HCEC 1CT (cell line): ENCODE results near the gene BANK1.
A peak's percentile ranks its signal among the peaks of the same experiment; 100 is the strongest.

Source experiments
- DNase-seq: peaks from one replicate; pipeline ENCODE4 v3.0.0-alpha.2; 2017

BANK1 gene

DNA sequence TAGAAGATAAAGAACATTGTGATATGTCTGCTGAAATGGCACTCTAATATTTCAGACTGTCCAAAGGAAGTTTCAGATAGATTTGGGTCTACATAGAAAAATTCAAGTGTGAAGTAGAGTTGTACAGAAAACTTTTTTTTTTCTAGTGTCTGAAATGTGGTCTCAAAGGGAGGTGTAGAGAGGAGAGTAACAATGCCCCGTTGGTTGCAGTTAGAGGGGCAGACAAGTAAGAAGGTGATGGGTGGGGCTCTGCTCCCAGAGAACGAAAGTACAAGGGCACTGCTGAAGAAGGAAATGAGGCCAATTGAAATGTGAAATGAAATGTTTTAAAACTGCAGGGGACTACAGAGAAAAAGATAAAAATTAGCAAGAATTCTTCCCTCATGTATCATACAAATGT lies 177.8 kb downstream of the BANK1 start:
- DNase-seq: no peak

DNA sequence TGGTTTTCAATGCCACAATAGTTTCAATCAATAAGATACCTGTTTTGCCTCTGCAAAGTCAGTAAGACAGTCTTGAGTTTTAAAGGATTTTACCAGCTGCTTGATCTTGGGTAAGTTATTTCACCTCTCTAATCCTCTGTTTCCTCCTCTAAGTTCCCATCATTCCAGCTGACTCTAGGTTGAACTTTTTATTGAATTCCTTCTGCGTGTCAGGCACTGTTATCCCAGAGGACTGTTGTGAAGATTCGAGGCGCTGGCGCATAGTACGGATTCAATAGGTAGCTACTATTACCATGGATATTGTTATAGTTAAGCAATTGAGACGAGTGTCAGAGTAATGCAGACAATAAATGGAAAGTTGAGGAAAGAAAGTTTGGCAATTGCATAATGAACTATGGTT lies 179.4 kb downstream of the BANK1 start:
- DNase-seq: no peak

DNA sequence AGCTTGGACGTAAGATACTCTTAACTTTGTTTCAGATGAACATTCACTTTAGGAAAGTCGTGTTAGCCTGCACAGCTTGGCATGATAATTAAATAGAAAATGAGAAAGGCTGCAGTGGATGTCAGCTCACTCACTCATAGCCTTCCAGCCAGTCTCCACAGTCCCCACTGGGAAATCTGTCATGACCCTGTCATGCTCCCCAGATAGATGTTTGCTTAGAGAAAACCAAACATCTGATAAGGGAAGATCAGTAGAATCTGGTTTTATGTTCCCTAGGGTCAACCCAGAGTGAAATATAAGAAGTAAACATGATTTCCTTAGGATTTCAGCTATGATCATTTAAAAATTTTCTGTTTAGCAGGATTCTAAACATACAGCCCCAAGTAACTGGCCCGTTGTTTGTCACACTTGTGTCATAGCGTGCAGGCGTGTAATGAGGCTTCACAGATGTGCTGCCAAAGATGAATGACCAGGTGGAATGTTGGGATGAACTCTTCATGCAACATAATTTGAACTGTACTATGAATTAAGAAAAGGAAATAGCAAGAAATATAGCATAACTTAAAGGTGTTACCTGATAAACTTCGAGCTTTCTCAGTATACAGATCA lies 180.1 kb downstream of the BANK1 start:
- DNase-seq: no peak

DNA sequence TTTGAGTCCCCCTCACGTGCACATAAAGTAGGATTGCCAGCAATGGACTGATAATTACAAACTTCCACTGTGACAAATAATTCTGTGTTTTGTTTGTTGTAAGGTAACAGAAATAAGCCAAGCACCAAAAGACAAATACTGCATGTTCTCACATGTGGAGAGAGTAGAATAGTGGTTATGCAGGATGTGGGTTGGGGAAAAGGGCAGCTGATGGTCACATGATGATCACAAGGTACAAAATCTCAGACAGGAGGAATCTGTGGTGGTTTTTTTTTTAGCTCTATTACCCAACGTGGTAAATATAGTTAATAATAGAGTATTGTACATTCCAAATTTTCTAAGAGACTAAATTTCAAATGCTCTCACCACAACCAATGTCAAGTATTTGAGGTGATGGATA lies 182.3 kb downstream of the BANK1 start:
- DNase-seq: peak; percentile 7

DNA sequence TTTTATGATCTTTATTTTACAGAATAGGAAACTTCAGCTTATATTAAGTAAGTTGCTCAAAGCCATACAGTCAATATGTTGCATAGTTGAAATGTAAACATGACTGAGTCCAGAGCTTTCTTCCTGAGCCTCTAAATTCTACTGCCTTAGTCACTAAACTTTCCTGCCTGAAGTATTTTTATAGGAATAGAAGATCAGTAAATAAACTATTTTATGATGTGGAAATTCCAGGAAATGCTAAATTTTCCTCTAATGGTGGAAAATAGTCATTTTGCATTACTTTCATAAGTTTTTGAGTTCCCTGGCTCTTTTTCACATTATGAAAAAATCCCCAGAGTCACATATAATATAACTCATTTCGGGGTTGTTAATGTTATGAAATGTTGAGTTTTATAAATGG lies 182.8 kb downstream of the BANK1 start:
- peak; percentile 18 for DNase-seq

DNA sequence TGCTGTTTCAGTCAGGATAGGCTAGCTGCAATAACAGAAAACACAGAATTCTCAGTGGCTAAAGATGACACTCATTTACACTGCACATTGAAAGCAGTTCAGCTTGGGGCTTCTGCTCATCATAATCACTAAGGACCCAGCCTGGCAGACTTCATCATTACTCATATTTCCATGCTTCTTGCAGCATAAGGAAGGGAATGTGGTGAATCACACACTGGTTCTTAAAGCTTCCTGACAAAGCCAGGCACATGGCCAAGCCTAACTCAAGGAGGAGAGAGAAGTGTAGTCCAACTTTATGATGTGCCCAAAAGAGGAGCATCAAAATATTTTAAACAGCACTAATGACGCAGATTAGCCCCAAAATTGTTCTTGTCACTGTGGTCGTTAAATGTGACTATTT lies 186.5 kb downstream of the BANK1 start:
- DNase-seq: peak; percentile 84

DNA sequence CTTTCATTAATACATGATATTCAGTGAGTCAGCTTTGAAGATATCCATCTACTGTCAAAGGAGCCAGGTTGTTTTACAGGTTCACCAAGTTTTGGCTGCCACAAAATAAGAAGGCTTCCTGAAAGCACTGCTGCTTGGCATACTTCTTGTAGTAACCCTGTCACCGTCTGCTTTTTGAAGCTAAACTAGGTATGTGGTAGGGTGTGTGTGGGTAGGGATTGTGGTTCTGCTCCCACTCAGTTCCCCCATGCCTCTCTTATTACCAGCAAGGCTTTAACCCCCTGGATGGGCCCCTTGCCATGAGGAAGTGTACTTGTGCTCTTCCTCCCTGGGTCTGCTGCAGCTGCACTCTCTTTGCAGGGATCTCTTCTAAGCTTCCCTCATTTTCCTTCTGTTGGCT lies 191.2 kb downstream of the BANK1 start:
- no peak for DNase-seq

DNA sequence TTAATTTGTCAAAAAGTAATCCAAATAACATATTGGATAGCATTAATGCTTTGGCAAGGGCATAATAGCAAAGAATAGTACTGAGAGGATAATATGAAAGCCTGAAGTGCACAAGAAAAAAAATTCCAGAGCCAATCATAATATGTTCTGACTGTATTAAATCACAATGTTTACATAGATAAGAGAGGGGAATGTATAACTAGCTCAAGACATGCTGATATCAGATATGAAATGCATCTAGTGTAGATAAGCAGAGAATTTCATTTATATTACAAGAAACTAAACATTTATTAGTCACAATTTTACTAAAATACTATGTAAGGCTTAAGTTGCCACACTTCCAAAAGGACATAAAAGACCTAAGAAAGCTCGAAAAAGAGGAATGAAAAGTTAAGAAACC lies 193.3 kb downstream of the BANK1 start:
- DNase-seq: no peak

DNA sequence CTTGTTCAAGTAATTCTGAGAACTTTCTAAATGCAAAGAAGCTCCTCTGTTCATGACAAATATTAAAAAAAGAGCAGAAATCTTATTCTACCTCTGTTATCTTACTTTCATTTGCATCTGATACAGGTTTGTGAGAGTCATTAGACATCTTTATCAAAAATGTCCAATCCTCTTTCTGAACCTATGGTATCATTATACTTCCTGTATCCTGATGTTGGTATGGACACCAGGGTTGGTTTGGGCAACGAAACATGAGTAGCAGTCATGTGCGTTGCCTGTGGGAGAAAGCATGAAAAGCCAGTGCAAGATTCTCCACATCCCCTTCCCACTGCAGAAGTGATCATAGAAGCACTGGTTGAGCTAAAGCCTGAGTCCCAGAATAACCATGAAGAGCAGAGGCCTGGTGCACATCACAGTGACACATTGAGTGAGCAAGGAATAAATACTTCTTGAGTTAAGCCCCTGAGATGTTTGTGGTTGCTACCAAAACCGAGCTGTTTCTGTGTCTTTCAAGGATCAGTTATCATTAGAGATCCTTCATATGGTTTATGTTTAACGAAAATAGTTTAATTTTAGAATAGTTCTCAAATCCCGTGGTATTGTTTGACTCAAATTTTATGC lies 197.2 kb downstream of the BANK1 start:
- no peak for DNase-seq

DNA sequence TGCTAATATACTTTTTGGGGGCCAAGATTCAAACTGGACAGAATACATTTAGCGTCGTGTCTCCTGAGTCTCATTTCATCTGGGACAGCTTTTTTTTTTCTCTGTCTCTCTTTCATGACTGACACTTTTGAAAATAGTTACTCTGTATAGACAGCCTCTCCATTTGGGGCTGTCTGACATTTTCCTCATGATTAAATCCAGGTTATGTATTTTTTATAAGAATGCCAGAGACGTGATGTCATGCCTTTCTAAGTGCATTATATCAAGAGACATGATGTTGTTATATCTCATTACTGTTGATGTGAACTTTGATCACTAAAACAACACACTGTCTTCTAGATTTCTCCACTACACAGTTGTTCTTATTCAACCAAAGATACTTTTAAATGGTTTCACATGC lies 199.0 kb downstream of the BANK1 start:
- no peak for DNase-seq

DNA sequence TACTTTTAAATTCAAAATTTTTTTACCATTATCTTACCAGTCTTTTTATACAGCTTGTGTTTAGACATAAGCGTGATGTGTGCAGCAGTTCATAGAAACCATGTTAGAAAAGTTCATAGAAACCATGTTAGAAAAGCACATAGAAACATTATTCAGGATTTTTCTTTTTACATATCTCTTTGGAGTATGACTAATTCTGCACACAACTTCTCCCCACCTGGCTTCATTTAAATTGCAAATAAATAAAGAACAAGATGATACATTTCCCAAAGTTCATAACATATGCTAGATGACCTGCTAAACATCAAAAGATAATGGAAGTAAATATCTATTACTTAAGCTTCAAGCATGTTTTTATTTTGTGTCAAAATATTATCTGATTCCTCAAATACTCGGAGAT lies 201.9 kb downstream of the BANK1 start:
- no peak for DNase-seq

DNA sequence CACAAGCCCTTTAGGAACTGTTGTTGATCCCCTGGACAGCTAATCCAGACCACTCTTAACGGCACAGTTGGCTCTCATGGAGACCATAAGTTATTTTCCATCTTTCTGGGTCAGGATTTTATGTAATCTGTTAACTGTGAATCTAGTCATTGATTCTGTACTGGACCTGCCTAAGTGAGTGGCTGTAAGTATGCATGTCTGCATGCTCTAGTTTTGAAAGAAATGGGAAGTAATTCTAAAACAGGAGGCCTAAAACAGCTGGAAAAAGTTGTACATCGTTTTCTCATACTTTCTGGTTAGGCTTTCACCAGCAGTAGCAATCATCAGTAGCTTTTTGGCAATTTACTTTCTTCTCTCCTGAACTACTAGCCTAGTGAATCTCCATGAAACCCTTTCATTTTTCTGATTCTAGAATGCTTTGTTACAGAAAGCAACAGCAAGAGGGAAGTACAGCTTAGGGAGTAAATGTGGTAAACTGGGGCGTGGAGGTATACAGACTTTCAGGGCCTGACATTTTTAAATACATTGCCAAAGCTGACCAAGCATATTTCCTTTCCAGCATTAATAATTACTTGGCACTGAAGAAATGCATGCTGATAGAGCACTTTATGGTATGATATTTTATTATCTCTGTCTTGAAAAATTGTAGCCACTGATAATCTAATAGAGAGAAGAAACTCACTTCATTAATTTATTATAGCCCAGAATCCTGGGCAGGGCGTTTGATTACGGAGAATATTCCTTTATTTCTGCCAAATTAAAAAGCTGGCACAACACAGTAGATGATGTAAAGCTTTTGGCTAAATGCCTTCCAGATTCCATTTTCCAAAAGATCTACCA lies 202.7 kb downstream of the BANK1 start:
- no peak for DNase-seq

DNA sequence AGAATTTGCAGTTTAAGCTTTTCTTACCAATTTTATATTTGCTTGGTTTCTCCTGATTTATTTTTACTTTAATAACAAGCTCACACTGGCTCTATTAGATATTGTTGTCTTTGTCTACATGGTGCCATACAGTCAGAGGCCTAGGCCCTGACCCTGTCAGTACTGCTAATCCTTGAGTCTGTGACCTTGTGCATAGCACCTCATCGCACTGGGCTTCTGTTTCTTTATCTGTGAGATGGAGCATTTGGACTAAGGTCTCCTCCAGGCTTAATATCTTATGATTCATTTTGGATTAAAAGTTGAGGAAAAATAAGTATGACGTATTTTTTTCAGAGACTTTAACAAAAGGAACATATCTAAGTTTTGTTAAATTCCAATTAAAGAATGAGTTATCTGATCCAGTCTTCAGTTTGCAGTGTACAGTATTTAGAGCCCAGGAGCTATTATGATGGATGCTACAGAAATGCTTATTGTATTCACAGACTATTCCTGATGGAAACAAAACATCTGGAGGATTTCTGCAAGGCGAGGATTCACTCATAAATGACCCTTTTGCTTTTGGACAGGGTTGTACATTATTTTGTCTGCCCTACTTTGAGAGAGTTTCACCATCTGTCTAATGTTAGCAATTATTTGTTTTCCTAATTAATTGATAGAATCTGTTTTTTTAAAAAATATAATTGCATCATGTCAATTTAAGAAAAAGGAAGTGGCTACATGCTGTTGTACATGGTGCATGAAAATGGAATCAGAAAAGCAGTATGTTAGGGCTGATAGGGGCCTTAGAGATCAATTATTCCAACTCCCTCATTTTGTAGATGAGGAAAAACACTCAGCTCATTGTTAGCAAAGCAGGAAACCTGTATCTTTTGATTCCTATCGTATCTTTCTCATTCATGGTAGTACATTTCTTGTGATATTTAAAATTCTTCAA lies 203.6 kb downstream of the BANK1 start:
- DNase-seq: no peak

DNA sequence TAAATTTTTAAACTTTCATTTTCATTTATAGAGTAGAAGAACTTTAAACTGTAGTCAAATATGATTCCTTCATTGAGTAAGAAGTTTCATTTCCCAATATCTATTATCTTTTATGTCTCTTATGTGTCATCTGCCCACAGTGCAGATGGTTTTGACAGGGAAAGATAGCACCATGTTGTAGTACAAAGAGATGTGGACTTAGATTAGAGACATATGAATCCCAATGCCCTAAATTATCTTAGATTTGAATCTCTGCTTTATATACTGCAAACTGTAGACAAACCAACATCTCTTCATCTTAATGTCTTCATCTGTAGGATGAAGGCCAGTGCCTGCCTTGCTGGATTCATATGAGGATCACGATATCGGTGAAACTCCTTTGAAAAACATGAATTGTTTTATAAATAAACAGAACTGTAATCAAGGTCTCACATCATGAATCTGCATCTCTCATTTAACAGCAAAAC lies 217.5 kb downstream of the BANK1 start:
- no peak for DNase-seq

DNA sequence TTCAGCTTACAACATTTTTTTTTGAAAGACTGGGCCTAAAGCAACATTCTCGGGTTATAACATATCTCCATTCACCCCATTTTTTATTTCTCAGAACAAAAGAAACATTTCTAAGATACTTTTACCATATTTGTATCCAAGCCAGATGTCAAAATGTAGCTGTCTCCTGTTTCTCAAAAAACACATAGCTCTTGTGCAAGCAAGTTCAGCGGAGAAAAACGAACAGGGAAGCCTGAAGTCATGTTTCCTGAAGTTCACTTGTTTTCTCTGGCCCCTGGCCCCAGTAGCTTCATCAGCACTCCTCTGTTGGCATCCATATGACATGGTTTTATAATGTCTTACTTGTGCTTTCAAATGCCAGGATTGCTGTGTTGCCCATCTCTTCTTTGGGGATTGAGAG lies 218.2 kb downstream of the BANK1 start:
- no peak for DNase-seq

DNA sequence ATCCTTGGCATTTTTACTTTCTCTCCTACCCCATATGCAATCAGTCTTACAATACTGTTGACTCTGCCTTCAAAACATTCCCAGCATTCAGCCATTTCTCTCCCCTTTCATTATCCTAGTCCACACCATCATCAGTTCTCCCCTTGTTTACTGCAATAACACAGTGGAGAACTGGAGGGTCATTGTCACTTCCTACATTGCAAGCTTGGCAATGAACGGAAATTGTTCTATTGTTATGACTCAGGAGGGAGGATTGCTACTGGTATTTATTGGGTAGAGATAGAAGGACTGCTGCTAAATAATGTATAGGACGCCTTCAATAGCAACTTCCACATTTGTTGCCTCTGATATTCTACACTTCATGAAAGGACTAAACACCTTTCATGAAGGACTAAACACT lies 231.8 kb downstream of the BANK1 start:
- no peak for DNase-seq

DNA sequence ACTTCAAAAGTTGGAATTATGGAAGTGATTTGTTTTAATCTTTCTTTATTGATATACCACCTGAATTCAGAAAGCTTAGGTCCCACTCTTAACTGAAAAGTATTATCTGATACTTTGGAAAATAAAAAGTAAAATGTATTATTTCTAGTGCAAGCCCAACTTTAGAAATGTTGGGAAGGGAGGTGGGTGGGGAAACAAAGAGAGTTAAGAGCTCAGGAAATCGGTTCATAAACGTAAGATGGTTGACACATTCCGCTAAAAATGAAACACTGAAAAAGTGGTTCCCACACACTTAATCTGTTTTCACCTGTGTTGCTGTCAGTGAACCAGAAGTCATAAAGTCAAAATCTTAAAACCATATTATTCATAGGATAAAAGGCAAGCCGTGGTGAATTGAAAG lies 237.4 kb downstream of the BANK1 start:
- DNase-seq: no peak

DNA sequence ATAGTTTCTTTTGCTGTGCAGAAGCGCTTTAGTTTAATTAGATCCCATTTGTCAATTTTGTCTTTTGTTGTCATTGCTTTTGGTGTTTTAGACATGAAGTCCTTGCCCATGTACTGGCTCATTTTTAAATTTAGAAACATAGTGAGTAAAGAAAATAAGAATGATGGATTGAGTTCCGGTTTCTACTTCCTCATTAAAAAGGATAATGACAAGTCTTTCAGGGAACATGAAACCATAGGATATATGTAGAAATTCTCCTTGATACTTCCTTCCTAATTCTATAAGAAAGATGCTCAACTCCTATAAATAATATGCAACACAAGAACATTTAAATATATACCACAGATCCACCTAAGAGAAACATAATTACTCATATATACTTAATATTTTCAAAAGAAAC lies 240.9 kb downstream of the BANK1 start:
- DNase-seq: no peak

DNA sequence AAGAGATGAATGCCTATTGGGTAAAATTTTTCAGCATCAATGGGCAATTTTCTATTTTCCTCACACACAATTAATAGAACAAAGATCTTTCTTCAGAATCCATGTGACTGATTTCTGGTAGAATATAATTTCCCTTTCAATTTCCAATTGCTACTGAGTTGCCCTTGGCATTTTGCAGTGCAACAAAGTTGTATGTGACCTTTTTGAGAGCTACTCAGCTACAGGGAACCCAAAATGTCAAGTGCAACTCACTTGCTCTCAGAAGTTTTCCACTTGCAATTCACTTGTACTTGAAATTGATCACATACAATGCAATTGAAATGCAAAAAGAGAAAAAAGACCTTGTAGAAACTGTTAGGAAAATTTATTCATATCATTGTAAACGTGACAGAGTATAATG lies 245.5 kb downstream of the BANK1 start:
- DNase-seq: no peak

DNA sequence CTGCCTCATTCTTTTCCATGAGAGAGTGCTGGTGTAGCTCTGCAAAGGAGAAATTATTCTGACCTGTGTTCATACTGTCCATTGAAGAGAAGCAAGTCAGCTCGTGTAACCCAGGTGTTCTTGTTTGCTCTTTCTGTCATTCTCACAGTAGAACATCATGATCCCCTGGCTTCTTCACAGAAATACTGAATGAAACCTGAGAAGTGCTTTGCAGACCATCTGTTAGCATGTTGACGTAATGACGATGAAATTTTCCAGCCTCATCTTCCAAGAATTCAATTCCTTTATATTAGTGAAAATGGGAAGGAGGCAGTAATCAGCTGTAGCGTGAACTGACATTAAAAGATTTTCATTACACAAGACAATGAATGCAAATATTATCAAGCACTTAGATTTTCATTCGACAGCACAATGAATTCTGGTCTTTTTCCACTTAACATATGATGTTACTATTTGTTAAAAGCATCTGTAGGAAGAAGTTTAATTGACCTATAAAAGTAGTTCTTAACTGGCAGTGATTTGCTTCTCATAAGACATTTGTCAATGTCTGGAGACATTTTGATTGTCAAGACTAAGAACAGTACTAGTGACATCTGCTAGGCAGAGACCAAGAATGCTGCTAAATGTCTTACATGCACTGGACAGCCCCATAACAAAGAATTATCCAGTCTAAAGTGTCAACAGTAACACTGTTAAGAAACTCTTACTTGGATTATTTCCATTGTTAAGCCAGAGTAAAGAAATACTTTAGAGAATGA lies 246.3 kb downstream of the BANK1 start:
- DNase-seq: peak; percentile 43

DNA sequence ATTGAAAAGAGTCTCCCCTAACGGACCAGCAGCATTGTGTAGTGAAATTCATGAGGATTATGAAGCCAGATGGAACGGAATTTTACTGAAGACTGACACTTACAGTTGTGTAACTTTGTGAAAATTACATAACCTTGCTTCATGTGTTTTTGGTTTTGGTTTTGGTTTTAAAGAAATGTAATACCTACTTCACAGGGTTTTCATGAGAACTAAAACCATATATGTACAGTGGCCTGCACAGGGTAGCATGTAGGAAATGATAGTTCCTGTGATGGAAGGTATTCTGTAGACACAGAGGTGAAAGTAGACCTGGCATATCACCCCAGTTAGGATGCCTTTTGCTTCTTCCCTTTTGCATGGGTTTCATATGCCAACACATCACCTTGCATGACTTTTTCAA lies 247.0 kb downstream of the BANK1 start:
- DNase-seq: no peak
